Subcutaneous adipose tissue (tissue), 4 donors: ENCODE measurements around the gene CRYBG2. TPM values are rescaled to one million over a fixed set of nuclear protein-coding genes. Genes with fewer than 3 reads are reported as not detected.

Experiments used
- CTCF ChIP-seq: fragments of 450-650 bp; IDR thresholded peaks from one replicate; pipeline ENCODE4 v1.5.1; 2016; ENCODE audit warnings: low read depth, mild to moderate bottlenecking, control low read depth, antibody characterized with exemption, moderate library complexity
- total RNA-seq, 4 donors: library from RNA; depleted of rRNA; stranded (reverse); fragments of >200 nt; gene quantifications; one replicate each; pipeline ENCODE4 v1.1.0, GENCODE V29; 2016

CRYBG2 gene
- total RNA-seq, 4 donors from 2014 or later = not detected

GRCh38 chr1:26278303-26278702 is 75.6 kb downstream of the CRYBG2 start:
- TF ChIP-seq CTCF = no peak

- no peak for TF ChIP-seq CTCF
These were observed 76.2 kb downstream of the CRYBG2 start for GRCh38 chr1:26277719-26278118.

DNA sequence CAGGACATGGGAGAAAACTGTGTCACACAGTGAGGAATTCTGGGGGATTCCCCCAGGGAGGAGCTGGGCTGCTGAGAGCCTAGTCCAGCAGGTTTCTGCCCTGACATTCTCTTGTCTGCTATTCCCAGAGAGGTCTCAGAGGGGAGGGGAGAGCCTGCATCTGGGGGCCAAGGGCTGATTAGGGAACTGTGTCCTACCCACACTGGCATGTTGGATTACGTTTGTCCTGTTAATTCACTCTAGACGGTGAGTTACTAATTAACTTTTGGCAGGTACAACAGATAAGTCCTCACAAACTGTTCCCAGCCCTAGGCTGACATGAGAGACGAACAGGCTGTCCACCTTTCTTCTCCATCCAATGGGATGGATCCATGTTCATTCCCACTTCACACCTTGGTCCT is 76.7 kb downstream of the CRYBG2 start:
- TF ChIP-seq CTCF = no peak

- TF ChIP-seq CTCF = no peak
These were observed 77.5 kb downstream of the CRYBG2 start for GRCh38 chr1:26276432-26276838.

GRCh38 chr1:26275580-26276431 is 78.1 kb downstream of the CRYBG2 start:
- TF ChIP-seq CTCF = no peak

GRCh38 chr1:26274801-26275425 is 79.0 kb downstream of the CRYBG2 start:
- no peak for TF ChIP-seq CTCF

Other genes with a start within 250 kb of the CRYBG2 start
- gene PDIK1L, start 242.3 kb downstream of the CRYBG2 start, total RNA-seq = 1 to 10 TPM; 5.8 to 9.3 (median 8.3) TPM
- gene FAM110D, start 195.1 kb downstream of the CRYBG2 start, total RNA-seq = 10 to 100 TPM in 1 of 4 donors, 1 to 10 TPM in 2, under 1 TPM in 1; 0.98 to 11.0 (median 5.5) TPM
- not detected for gene C1orf232, start 185.2 kb downstream of the CRYBG2 start, total RNA-seq
- 10 to 100 TPM; 17.7 to 32.0 (median 26.9) TPM for gene ZNF593, start 184.2 kb downstream of the CRYBG2 start, total RNA-seq
- gene ZNF593OS, start 182.3 kb downstream of the CRYBG2 start, total RNA-seq = not detected
- gene CNKSR1, start 176.6 kb downstream of the CRYBG2 start, total RNA-seq = 1 to 10 TPM in 1 of 4 donors, not detected in 3; 2.1 TPM
- gene CATSPER4, start 163.5 kb downstream of the CRYBG2 start, total RNA-seq = not detected
- gene CEP85, start 119.9 kb downstream of the CRYBG2 start, total RNA-seq = 1 to 10 TPM; 3.7 to 5.4 (median 4.4) TPM
- 100 to 1,000 TPM in 2 of 4 donors, 10 to 100 TPM in 2; 59.0 to 137 (median 88.3) TPM for gene SH3BGRL3, start 74.0 kb downstream of the CRYBG2 start, total RNA-seq
- gene UBXN11, start 47.5 kb downstream of the CRYBG2 start, total RNA-seq = 10 to 100 TPM; 10.4 to 29.9 (median 16.7) TPM
- 100 to 1,000 TPM in 1 of 4 donors, 10 to 100 TPM in 2, 1 to 10 TPM in 1; 4.7 to 719 (median 19.2) TPM for gene CD52, start 36.2 kb downstream of the CRYBG2 start, total RNA-seq
- not detected for gene ZNF683, start 18.6 kb upstream of the CRYBG2 start, total RNA-seq
- gene LIN28A, start 56.7 kb upstream of the CRYBG2 start, total RNA-seq = not detected
- gene DHDDS, start 78.2 kb upstream of the CRYBG2 start, total RNA-seq = 100 to 1,000 TPM in 1 of 4 donors, 10 to 100 TPM in 3; 67.1 to 146 (median 79.5) TPM
- 100 to 1,000 TPM in 3 of 4 donors, 10 to 100 TPM in 1; 91.6 to 171 (median 130) TPM for gene HMGN2, start 118.3 kb upstream of the CRYBG2 start, total RNA-seq
- 10 to 100 TPM in 2 of 4 donors, 1 to 10 TPM in 2; 5.3 to 85.5 (median 13.9) TPM for gene RPS6KA1, start 175.6 kb upstream of the CRYBG2 start, total RNA-seq